Activated B cell treated with CpG ODN at 0.5 μM for 24 hours (primary cell): ENCODE results near the gene SSR4. TPM values are rescaled to one million over a fixed set of nuclear protein-coding genes. Genes with fewer than 3 reads are reported as not detected.

Experiments used
- ATAC-seq: fragments of 200-7000 bp; cut with Tn5 transposase; one replicate; pipeline ENCODE4 v1.10.0; 2021; ENCODE audit warnings: low read depth, mild to moderate bottlenecking, moderate library complexity
- CTCF ChIA-PET: fragments of 350-600 bp; sonication (Branson Sonifier 250); formaldehyde crosslinking; loops from one replicate; lab custom pipeline; 2021; ENCODE audit warnings: antibody characterized with exemption; lab: Charles Lee
- POLR2A ChIA-PET: fragments of 350-600 bp; sonication (Branson Sonifier 250); formaldehyde crosslinking; loops from one replicate; lab custom pipeline; 2021; ENCODE audit warnings: antibody characterized with exemption; lab: Charles Lee
- DNase-seq: peaks from one replicate; pipeline ENCODE4 v3.0.0; 2022
- H3K27ac Mint-ChIP-seq: one replicate; pipeline ENCODE4 v1.8.0; 2020; ENCODE audit warnings: mixed read lengths
- H3K27me3 Mint-ChIP-seq: one replicate; pipeline ENCODE4 v1.8.0; 2021; ENCODE audit warnings: mixed read lengths
- H3K36me3 Mint-ChIP-seq: one replicate; pipeline ENCODE4 v1.8.0; 2021; ENCODE audit warnings: low read depth, mixed read lengths
- H3K4me1 Mint-ChIP-seq: one replicate; pipeline ENCODE4 v1.8.0; 2021; ENCODE audit warnings: mixed read lengths
- H3K4me3 Mint-ChIP-seq: one replicate; pipeline ENCODE4 v1.8.0; 2020; ENCODE audit warnings: mild to moderate bottlenecking, mixed read lengths
- H3K9me3 Mint-ChIP-seq: one replicate; pipeline ENCODE4 v1.8.0; 2020; ENCODE audit warnings: mixed read lengths
- CTCF ChIP-seq: fragments of 200-600 bp; IDR thresholded peaks from one replicate; pipeline ENCODE4 v1.8.0; 2022; ENCODE audit warnings: antibody characterized with exemption, mild to moderate bottlenecking
- intact Hi-C: fragments of 100-400 bp; cut with micrococcal nuclease; formaldehyde crosslinking; loops from one replicate; pipeline ENCODE4 v1.15.1; 2024
- total RNA-seq: library from RNA; stranded (reverse); gene quantifications from 2 replicates; pipeline ENCODE4 v1.2.3, GENCODE V29; 2022

SSR4 gene
- total RNA-seq, 1 donor from 2014 or later, result 160 TPM

- TF ChIP-seq CTCF, result no peak
- no peaks in the 10 kb centered on the region for H3K9me3 Mint-ChIP-seq
- intact Hi-C loops, result loop anchor here (10.0 kb wide), 2 partner anchors 85 to 825 kb away; partner anchors contain the start of gene SLC6A8
- no peaks in the 10 kb centered on the region for H3K27me3 Mint-ChIP-seq
- ChIA-PET CTCF (no interaction called here), POLR2A (no interaction called here)
- no peak for ATAC-seq
- H3K4me1 Mint-ChIP-seq, result peaks cover 8% of the 10 kb centered on the region
- H3K27ac Mint-ChIP-seq, result no peak overlapping the region
- DNase-seq, result no peak
- H3K36me3 Mint-ChIP-seq, result no peaks in the 10 kb centered on the region
- H3K4me3 Mint-ChIP-seq, result no peak overlapping the region
These were observed 24.4 kb upstream of the SSR4 start for GRCh38 chrX:153769865-153770600.

- no peak overlapping the region for H3K27ac Mint-ChIP-seq
- H3K4me3 Mint-ChIP-seq, result no peak overlapping the region
- no peaks in the 10 kb centered on the region for H3K9me3 Mint-ChIP-seq
- no peaks in the 10 kb centered on the region for H3K36me3 Mint-ChIP-seq
- peaks cover 8% of the 10 kb centered on the region for H3K4me1 Mint-ChIP-seq
- ChIA-PET CTCF (no interaction called here), POLR2A (no interaction called here)
- no peak for TF ChIP-seq CTCF
- DNase-seq (no peak), ATAC-seq (no peak)
- intact Hi-C loops, result no loop called here
- no peaks in the 10 kb centered on the region for H3K27me3 Mint-ChIP-seq
These were observed 23.7 kb upstream of the SSR4 start for GRCh38 chrX:153770601-153771414.

- no peaks in the 10 kb centered on the region for H3K27me3 Mint-ChIP-seq
- TF ChIP-seq CTCF, result no peak
- DNase-seq, result no peak
- H3K9me3 Mint-ChIP-seq, result no peaks in the 10 kb centered on the region
- POLR2A ChIA-PET, result no interaction called here
- intact Hi-C loops, result no loop called here
- no peak overlapping the region for H3K27ac Mint-ChIP-seq
- H3K36me3 Mint-ChIP-seq, result no peaks in the 10 kb centered on the region
- CTCF ChIA-PET, result no interaction called here
- peaks cover 1% of the 10 kb centered on the region for H3K4me1 Mint-ChIP-seq
- no peak overlapping the region for H3K4me3 Mint-ChIP-seq
- ATAC-seq, result no peak
These were observed 22.8 kb upstream of the SSR4 start for GRCh38 chrX:153771415-153772315.

GRCh38 chrX:153772316-153773217 lies 21.9 kb upstream of the SSR4 start:
- Mint-ChIP-seq H3K4me1 (peaks cover 1% of the 10 kb centered on the region), H3K27ac (no peak overlapping the region)
- CTCF ChIA-PET, result no interaction called here

More at GRCh38 chrX:153772316-153773217, 21.9 kb upstream of the SSR4 start:
- Mint-ChIP-seq H3K4me3 (no peak overlapping the region), H3K9me3 (no peaks in the 10 kb centered on the region), H3K27me3 (no peaks in the 10 kb centered on the region), H3K36me3 (no peaks in the 10 kb centered on the region)
- ATAC-seq, result no peak
- intact Hi-C loops, result no loop called here
- no peak for DNase-seq
- TF ChIP-seq CTCF, result no peak
- POLR2A ChIA-PET, result no interaction called here
